ENCODE measurements around the gene NTRK3.

The NTRK3 gene

GRCh38 chr15:88089731-88090130, 166.8 kb downstream of the NTRK3 start:
- no peak overlapping the region for H3K4me3 ChIP-seq (ENCODE audit: low read depth, low read length)
- no peak for TF ChIP-seq CTCF (IDR thresholded peaks at IDR 0.05; ENCODE audit: low read depth, low read length)
- in situ Hi-C loops (cut with HindIII; ENCODE audit: low sequenced_read_pairs): no loop called here
- no peak for DNase-seq (ENCODE audit: low read depth, low spot score)

- no peak for DNase-seq (ENCODE audit: low read depth, low spot score)
- in situ Hi-C loops (cut with HindIII; ENCODE audit: low sequenced_read_pairs): no loop called here
- H3K4me3 ChIP-seq (ENCODE audit: low read depth, low read length): no peak overlapping the region
- TF ChIP-seq CTCF (IDR thresholded peaks at IDR 0.05; ENCODE audit: low read depth, low read length): no peak
Measured at GRCh38 chr15:88089024-88089620, 167.4 kb downstream of the NTRK3 start.

- in situ Hi-C loops (cut with HindIII; ENCODE audit: low sequenced_read_pairs): no loop called here
- TF ChIP-seq CTCF (IDR thresholded peaks at IDR 0.05; ENCODE audit: low read depth, low read length): no peak
- no peak for DNase-seq (ENCODE audit: low read depth, low spot score)
- no peak overlapping the region for H3K4me3 ChIP-seq (ENCODE audit: low read depth, low read length)
Measured at GRCh38 chr15:88083811-88084760, 172.5 kb downstream of the NTRK3 start.

GRCh38 chr15:88080616-88081015, 175.9 kb downstream of the NTRK3 start:
- no peak for TF ChIP-seq CTCF (IDR thresholded peaks at IDR 0.05; ENCODE audit: low read depth, low read length)
- no peak overlapping the region for H3K4me3 ChIP-seq (ENCODE audit: low read depth, low read length)
- no peak for DNase-seq (ENCODE audit: low read depth, low spot score)
- in situ Hi-C loops (cut with HindIII; ENCODE audit: low sequenced_read_pairs): no loop called here

GRCh38 chr15:88077296-88078020, 179.1 kb downstream of the NTRK3 start:
- in situ Hi-C loops (cut with HindIII; ENCODE audit: low sequenced_read_pairs): no loop called here
- DNase-seq (ENCODE audit: low read depth, low spot score): no peak
- TF ChIP-seq CTCF (IDR thresholded peaks at IDR 0.05; ENCODE audit: low read depth, low read length): no peak
- no peak overlapping the region for H3K4me3 ChIP-seq (ENCODE audit: low read depth, low read length)

GRCh38 chr15:88076328-88076727, 180.2 kb downstream of the NTRK3 start:
- in situ Hi-C loops (cut with HindIII; ENCODE audit: low sequenced_read_pairs): no loop called here

More at GRCh38 chr15:88076328-88076727, 180.2 kb downstream of the NTRK3 start:
- no peak for TF ChIP-seq CTCF (IDR thresholded peaks at IDR 0.05; ENCODE audit: low read depth, low read length)
- no peak for DNase-seq (ENCODE audit: low read depth, low spot score)
- H3K4me3 ChIP-seq (ENCODE audit: low read depth, low read length): no peak overlapping the region

All from astrocyte of the spinal cord (primary cell).